ENCODE measurements around the gene RAG2.
"Not testable (repeated sequence)": the region's sequence is repeated elsewhere in the genome, so short reads cannot be mapped to it uniquely, and the experiment has no call there.

Gene RAG2

GRCh38 chr11:36600180-36600579 lies 2.1 kb upstream of the RAG2 start:
- no peak for DNase-seq (ENCODE audit: low read depth)

GRCh38 chr11:36596880-36597279 lies 1.2 kb downstream of the RAG2 start:
- no peak for DNase-seq (ENCODE audit: low read depth)

GRCh38 chr11:36594316-36594989 lies 3.6 kb downstream of the RAG2 start, which contains the start of gene IFTAP:
Gene IFTAP (plus strand): TSS chr11:36594502. CDS start chr11:36610104, 15,602 bp downstream.
- no peak for DNase-seq (ENCODE audit: low read depth)

- DNase-seq (ENCODE audit: low read depth) = no peak
Measured at GRCh38 chr11:36591433-36591832, 6.6 kb downstream of the RAG2 start.

- DNase-seq (ENCODE audit: low read depth) = no peak
Measured at GRCh38 chr11:36590513-36590912, 7.5 kb downstream of the RAG2 start.

- no peak for DNase-seq (ENCODE audit: low read depth)
Measured at GRCh38 chr11:36588099-36588498, 9.9 kb downstream of the RAG2 start.

GRCh38 chr11:36586543-36586942 lies 11.5 kb downstream of the RAG2 start:
- no peak for DNase-seq (ENCODE audit: low read depth)

GRCh38 chr11:36583667-36584066 lies 14.4 kb downstream of the RAG2 start:
- no peak for DNase-seq (ENCODE audit: low read depth)

- DNase-seq (ENCODE audit: low read depth) = no peak
Measured at GRCh38 chr11:36581536-36581935, 16.5 kb downstream of the RAG2 start.

- DNase-seq (ENCODE audit: low read depth) = no peak
Measured at GRCh38 chr11:36578458-36578857, 19.6 kb downstream of the RAG2 start.

GRCh38 chr11:36577859-36578258 lies 20.2 kb downstream of the RAG2 start:
- DNase-seq (ENCODE audit: low read depth) = no peak

GRCh38 chr11:36577373-36577772 lies 20.7 kb downstream of the RAG2 start:
- no peak for DNase-seq (ENCODE audit: low read depth)

GRCh38 chr11:36574486-36574885 lies 23.6 kb downstream of the RAG2 start:
- DNase-seq (ENCODE audit: low read depth) = no peak

GRCh38 chr11:36569095-36569494 lies 28.9 kb downstream of the RAG2 start:
- DNase-seq (ENCODE audit: low read depth) = no peak

GRCh38 chr11:36567694-36568093 lies 30.3 kb downstream of the RAG2 start, which contains the start of gene RAG1:
Gene RAG1 (plus strand): TSS chr11:36568007. CDS start chr11:36573305, 5,298 bp downstream.
- DNase-seq (ENCODE audit: low read depth) = no peak

GRCh38 chr11:36566407-36567053 lies 31.5 kb downstream of the RAG2 start:
- no peak for DNase-seq (ENCODE audit: low read depth)

GRCh38 chr11:36565031-36565610 lies 32.9 kb downstream of the RAG2 start:
- peak; percentile 29 for DNase-seq (ENCODE audit: low read depth)

- no peak for DNase-seq (ENCODE audit: low read depth)
Measured at GRCh38 chr11:36564376-36565030, 33.5 kb downstream of the RAG2 start.

- no peak for DNase-seq (ENCODE audit: low read depth)
Measured at GRCh38 chr11:36558571-36559413, 39.2 kb downstream of the RAG2 start.

GRCh38 chr11:36557991-36558390 lies 40.0 kb downstream of the RAG2 start:
- DNase-seq (ENCODE audit: low read depth) = no peak

GRCh38 chr11:36557390-36557789 lies 40.6 kb downstream of the RAG2 start:
- DNase-seq (ENCODE audit: low read depth) = not testable (repeated sequence)
